ENCODE measurements around the gene NTN5.
A peak's percentile ranks its signal among the peaks of the same experiment; 100 is the strongest.
"Not testable (repeated sequence)": the region's sequence is repeated elsewhere in the genome, so short reads cannot be mapped to it uniquely, and the experiment has no call there.

NTN5 gene

GRCh38 chr19:48669903-48670668 lies 2.7 kb downstream of the NTN5 start:
- no peak for FAIRE-seq

- FAIRE-seq = no peak
These were observed 4.1 kb downstream of the NTN5 start for GRCh38 chr19:48668761-48669160.

DNA sequence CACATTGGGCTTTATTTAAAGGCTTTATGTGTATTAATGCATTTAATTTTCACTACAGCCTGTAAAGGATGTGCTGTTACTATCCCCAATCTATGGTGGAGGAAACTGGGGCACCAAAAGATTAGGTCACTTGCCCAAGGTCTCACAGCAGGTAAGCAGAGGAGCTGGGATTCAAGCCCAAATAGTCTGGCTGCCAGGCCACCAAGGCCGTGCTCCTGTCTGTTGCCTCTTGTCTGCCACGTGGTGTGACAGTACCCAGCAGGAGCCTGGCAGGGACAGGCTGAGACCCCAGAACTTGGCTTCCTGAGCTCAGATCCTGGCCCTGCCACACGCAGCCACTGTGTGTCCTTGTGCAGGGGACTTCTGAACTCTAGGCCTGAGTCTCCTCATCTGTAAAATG lies 4.5 kb downstream of the NTN5 start:
- FAIRE-seq = no peak

DNA sequence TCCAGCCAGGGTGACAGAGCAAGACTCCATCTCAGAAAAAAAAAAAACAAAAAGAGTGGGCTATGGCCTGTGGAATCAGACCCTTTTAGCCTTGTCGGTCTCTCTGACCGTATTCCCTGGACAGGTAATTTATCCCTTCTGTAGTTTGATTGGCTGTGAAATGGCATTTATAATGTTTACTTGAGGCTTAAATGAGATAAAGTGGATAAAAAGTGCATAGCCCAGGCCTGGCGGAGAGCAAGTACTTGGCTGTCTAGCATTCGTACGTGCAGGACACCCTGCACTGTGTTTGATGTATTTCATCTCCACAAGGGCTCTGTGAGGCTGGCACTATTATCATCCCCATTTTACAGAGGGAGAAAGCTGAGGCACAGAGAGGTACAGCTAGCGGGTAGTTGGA lies 7.0 kb downstream of the NTN5 start:
- no peak for FAIRE-seq

DNA sequence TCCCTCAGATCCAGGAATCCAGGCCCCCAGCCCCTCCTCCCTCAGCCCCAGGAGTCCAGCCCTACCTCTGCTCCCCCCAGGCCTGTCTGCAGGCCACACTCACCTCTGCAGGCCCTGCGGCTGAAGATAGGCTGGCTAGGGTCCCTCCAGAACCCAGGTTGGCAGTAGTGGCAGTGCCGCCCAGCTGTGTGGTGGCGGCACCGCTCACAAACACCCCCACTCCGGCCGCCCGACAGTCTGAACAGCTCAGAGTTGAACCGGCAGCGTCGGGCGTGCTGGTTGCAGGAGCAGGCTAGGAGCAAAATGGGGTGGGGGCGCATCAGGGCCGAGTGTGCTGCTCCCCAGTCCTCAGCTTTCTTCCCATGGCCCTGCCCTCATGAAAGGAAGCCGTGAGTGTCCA lies 8.3 kb downstream of the NTN5 start:
- FAIRE-seq = no peak

DNA sequence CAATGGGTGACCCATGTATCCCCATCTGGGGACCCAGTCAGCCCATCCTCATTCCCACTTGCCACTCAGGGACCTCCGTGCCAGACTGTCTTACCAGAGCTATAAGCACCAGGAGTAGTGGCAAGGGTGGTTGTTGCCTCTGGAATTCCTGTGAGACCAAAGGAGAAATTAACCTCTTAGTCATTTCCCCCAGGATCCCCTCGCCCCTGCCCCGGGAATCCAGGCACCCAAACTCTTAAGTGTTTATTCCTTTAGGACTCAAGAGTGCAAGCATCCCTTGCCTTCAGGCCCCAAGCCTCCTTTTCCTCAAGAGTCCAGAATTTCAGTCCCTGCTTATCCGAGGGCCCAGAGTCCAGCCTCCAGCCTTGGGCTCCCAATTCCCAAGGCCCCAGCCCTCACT lies 9.2 kb downstream of the NTN5 start:
- no peak for FAIRE-seq

GRCh38 chr19:48661711-48662090 lies 11.1 kb downstream of the NTN5 start:
- FAIRE-seq = no peak

DNA sequence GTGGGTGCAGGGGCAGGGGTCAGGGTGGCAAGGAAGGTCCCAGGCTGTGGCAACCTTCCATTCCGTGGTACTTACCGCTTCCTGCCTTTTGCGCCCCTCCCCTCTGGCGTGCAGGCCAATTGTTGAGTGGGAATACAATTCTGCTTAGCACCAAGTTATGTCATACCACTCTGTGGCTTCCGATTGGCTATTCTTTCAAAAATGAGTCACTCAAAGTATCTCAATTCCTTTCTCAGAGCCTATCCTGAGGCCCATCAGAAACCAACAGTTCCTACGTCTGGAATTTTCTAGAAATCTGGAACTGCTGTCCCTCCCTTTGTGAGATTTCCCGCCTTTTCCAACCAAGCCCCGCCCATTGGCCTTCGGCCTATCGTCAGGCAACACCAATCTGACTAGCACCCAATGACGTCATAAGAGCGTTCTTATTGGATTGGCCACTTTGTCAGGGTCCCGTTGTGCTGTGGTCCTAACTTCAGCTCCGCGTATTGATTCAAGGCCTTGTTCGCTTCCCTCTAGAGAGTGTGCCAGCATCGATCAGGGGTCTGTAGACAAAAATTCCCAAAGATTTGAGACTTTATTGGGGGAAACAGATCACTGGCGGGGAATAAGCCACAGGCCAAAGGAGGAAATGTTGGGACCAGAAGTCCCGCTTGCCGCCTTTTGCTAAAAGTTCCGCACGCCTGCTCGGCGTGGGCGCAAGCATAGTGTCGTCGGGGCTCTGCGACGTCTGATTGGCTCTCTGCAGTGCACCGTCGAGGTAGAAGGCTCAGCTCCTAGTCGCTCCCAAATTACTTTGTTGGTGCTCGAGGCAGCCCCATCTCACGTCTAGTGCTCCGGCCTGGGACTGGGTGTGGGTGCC lies 11.7 kb downstream of the NTN5 start:
- FAIRE-seq = peak; percentile 99

- peak; percentile 70 for FAIRE-seq
These were observed 13.0 kb downstream of the NTN5 start for GRCh38 chr19:48659768-48660167.

DNA sequence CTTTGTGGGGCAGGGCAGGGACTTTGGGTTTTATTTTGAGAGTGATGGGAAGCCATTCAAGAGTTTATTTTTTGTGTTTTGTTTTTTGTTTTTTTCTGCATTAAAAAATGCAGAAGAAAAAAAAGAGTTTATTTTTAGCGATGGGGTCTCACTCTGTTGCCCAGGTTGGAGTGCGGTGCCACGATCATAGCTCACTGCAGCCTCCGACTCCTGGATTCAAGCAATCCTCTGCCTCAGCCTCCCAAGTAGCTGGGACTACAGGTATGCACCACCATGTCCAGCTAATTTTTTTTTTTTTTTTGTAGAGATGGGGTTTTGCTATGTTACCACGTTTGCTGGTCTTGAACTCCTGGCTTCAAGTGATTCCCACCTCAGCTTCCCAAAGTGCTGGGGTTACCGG lies 14.3 kb downstream of the NTN5 start:
- no peak for FAIRE-seq

DNA sequence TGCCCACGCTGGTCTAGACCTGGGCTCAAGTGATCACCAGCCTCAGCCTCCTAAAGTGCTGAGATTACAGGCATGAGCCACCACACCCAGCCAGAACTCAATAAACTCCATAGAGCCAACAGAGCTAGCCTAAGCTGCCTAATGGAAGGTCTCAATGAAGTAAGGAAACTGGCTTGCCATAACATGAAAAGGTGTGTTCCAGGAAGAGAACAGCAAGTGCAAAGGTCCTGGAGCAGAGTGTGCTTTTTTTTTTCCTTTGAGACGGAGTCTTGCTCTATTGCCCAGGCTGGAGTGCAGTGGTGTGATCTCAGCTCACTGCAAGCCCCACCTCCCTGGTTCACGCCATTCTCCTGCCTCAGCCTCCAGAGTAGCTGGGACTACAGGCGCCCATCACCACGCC lies 15.0 kb downstream of the NTN5 start:
- FAIRE-seq = not testable (repeated sequence)

- peak; percentile 96 for FAIRE-seq
These were observed 15.9 kb downstream of the NTN5 start for GRCh38 chr19:48656840-48657474.

- no peak for FAIRE-seq
These were observed 18.3 kb downstream of the NTN5 start for GRCh38 chr19:48654299-48655059.

DNA sequence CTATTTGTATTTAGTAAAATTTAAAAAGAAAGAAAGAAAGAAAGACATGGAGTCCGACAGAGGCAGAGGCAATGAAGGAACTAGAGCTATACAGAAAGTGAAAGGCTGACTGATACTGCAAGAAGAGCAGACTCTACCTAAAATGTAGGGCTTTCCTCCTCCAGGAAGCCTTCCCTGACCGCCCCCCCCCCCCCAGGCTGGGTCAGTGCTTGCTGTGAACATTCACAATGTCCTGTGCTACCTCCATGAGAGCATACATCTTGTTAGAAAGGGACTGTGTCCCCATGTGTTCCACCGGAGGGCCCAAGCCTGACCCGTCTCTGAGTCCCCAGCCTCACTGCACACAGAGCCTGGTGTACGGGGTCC lies 21.2 kb downstream of the NTN5 start:
- no peak for FAIRE-seq

DNA sequence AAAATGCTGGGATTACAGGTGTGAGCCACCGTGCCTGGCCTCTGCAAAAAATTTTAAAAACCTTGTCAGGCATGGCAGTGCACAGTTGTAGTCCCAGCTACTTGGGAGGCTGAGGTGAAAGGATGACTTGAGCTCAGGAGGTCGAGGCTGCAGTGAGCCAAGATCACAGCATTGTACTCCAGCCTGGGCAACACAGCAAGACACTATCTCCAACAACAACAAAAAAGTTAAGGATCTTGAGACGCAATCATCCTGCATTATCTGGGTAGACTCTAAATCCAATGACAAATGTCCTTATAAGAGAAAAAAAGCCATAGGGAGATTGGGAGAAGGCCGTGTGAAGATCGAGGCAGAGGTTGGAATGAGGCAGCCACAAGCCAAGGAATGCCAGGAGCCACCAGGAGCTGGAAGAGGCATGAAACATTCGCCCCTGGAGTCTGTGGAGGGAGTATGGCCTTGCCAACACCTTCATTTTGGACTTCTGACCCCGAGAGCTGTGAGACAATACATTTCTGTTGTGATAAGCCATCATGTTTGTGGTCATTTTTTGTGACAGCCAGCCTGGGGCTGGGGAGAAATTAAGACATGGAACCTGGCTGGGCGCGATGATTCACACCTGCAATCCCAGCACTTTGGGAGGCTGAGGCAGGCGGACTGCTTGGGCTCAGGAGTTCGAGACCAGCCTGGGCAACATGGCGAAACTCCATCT lies 21.7 kb downstream of the NTN5 start:
- FAIRE-seq = no peak

DNA sequence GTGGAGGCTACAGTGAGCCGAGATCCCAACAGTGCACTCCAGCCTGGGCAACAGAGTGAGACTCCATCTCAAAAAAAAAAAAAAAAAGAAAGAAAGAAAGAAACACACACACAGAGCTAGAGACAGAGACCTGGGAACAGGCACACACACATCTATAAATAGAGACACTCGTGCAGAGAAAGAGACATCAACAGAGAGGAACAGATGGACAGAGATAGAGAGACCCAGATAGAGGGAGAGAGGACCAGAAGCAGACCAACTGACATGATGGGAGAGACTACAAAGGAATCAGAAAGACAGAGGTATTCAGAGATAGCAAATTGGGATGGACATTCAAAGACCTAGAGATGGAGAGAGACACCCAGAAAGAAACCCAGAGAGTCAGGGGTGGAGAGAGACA lies 24.7 kb downstream of the NTN5 start:
- no peak for FAIRE-seq

DNA sequence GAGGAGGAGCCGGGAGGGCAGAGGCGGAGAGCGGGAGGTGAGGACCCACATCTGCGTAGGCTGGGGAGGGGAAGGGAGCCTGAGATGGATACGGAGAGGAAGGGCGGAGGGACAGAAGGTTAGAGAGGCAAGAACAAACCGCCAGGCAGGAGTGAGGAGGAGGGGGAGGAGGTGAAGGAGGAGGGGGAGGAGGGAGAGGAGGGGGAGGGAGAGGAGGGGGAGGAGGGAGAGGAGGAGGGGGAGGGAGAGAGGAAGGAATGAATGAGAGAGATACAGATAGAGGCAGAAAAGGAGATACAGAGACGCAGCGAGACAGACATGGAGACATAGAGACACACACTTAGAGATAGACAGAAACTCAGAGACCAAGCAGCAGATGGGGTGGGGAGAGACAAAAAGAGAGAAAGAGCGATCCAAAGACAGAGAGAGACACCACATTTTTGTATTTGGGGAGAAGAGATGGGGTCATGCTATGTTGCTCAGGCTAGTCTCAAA lies 26.0 kb downstream of the NTN5 start:
- FAIRE-seq = no peak

GRCh38 chr19:48646001-48646721 lies 26.7 kb downstream of the NTN5 start, which contains the start of gene CA11:
Gene CA11, minus strand, starts transcription at chr19:48646187. Its CDS starts 555 bp downstream, at chr19:48645632.
- peak; percentile 44 for FAIRE-seq

- FAIRE-seq = no peak
These were observed 27.2 kb downstream of the NTN5 start for GRCh38 chr19:48645620-48646000.

- FAIRE-seq = peak; percentile 82
These were observed 27.8 kb downstream of the NTN5 start for GRCh38 chr19:48644839-48645619.

GRCh38 chr19:48644355-48644754 lies 28.5 kb downstream of the NTN5 start:
- no peak for FAIRE-seq
